Measurements from ENCODE around the gene CPED1.

DNA sequence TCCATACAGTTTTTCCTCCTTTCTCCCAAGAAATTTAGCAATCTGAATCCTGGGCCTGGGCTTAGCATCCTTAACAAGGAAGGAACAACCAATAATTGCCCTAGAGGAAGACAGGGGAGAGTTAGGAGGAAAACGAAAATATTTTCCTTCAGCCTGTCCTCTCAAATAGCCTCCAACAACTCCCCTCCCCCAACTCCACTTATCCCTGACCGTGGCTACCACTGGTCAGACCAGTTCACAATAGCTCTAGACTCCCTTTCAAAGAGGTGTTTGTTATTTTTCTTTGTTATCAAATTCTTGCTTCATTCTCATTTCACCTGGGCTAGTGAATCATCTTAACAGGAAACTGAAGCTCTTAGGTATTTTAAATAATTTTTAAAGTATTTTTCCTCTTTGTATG lies 114.1 kb downstream of the CPED1 start:
- no peak for TF ChIP-seq CTCF (IDR thresholded peaks at IDR 0.05)
- TF ChIP-seq POLR2A (IDR thresholded peaks at IDR 0.05) = no peak
- TF ChIP-seq POLR2AphosphoS5 (IDR thresholded peaks at IDR 0.05) = no peak
- no peak for TF ChIP-seq EP300 (IDR thresholded peaks at IDR 0.05)
